ENCODE data around the gene SSUH2. TPM values are rescaled to one million over a fixed set of nuclear protein-coding genes. Genes with fewer than 3 reads are reported as not detected.

The SSUH2 gene
- total RNA-seq, 1 donor from 2014 or later: not detected

DNA sequence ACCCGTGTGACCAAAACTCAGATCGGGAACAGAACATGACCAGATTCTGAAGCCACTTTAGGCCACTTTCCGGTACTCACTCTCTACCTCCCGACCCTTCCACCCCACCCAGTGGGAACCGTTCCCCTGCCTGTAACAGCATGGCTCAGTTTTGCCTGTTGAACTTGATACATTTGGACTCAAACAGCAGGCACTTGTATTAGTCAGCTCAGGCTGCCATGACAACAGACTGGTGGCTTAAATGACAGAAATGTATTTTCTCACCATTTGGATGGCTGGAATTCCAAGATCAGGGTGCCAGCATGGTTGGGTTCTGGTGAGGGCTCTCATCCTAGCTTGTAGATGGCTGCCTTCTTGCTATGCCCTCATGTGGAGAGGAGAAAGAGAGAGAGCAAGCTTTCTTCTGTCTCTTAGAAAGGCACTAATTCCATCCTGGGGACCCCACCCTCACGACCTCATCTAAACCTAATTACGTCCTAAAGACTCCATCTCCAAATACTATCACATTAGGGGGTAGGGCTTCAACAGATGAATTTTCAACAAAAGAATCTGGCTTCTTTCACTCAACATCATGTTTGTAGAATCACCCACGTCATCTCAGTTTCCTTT, 9.3 kb upstream of the SSUH2 start:
- DNase-seq (no peak), ATAC-seq (no peak)
- no peak overlapping the region for H3K4me3 ChIP-seq
- TF ChIP-seq, protein P1, sequence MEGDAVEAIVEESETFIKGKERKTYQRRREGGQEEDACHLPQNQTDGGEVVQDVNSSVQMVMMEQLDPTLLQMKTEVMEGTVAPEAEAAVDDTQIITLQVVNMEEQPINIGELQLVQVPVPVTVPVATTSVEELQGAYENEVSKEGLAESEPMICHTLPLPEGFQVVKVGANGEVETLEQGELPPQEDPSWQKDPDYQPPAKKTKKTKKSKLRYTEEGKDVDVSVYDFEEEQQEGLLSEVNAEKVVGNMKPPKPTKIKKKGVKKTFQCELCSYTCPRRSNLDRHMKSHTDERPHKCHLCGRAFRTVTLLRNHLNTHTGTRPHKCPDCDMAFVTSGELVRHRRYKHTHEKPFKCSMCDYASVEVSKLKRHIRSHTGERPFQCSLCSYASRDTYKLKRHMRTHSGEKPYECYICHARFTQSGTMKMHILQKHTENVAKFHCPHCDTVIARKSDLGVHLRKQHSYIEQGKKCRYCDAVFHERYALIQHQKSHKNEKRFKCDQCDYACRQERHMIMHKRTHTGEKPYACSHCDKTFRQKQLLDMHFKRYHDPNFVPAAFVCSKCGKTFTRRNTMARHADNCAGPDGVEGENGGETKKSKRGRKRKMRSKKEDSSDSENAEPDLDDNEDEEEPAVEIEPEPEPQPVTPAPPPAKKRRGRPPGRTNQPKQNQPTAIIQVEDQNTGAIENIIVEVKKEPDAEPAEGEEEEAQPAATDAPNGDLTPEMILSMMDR (IDR thresholded peaks at IDR 0.05): no peak
- H3K9me3 ChIP-seq: no peaks in the 10 kb centered on the region
- H3K27ac ChIP-seq: no peak overlapping the region
- H3K27me3 ChIP-seq: no peaks in the 10 kb centered on the region
- no peaks in the 10 kb centered on the region for H3K36me3 ChIP-seq
- peaks cover 4% of the 10 kb centered on the region for H3K4me1 ChIP-seq
- intact Hi-C loops (cut with DNase I): no loop called here

DNA sequence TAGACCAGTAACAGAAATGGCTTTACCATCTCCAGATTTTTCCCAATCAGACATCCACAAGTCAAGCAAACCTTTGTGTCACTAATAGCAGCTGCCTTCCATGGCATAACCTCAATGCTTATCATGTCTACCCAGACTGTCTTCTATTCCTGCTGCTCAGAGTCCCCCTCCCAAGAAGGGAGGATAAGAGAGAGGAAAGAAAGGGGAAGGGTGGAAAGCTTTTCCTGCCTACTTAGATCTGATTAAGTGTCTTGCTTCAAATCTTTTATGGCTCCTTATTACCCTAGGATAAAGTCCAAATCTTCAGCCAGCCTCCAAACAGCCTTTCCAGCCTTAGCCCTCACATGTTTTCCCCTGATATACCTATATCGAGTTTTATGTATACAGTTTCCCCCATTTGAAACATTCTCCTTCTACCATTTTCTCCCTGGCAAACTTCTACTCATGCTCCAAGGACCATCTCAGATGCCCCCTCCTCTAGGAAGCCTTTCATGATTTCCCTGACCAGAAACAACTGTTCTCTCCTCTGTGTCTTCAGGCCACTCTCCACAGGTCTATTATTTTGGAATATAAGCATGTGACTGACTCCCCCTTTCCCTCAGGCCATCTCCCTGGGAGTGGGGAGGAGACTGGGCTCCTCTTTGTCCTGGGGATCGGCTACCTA, 7.9 kb upstream of the SSUH2 start:
- H3K27me3 ChIP-seq: no peaks in the 10 kb centered on the region
- no peaks in the 10 kb centered on the region for H3K4me1 ChIP-seq
- H3K4me3 ChIP-seq: no peak overlapping the region
- H3K9me3 ChIP-seq: no peaks in the 10 kb centered on the region
- DNase-seq: no peak
- H3K27ac ChIP-seq: no peak overlapping the region
- intact Hi-C loops (cut with DNase I): no loop called here
- ATAC-seq: no peak
- H3K36me3 ChIP-seq: no peaks in the 10 kb centered on the region
- TF ChIP-seq, protein P1 (IDR thresholded peaks at IDR 0.05): no peak

DNA sequence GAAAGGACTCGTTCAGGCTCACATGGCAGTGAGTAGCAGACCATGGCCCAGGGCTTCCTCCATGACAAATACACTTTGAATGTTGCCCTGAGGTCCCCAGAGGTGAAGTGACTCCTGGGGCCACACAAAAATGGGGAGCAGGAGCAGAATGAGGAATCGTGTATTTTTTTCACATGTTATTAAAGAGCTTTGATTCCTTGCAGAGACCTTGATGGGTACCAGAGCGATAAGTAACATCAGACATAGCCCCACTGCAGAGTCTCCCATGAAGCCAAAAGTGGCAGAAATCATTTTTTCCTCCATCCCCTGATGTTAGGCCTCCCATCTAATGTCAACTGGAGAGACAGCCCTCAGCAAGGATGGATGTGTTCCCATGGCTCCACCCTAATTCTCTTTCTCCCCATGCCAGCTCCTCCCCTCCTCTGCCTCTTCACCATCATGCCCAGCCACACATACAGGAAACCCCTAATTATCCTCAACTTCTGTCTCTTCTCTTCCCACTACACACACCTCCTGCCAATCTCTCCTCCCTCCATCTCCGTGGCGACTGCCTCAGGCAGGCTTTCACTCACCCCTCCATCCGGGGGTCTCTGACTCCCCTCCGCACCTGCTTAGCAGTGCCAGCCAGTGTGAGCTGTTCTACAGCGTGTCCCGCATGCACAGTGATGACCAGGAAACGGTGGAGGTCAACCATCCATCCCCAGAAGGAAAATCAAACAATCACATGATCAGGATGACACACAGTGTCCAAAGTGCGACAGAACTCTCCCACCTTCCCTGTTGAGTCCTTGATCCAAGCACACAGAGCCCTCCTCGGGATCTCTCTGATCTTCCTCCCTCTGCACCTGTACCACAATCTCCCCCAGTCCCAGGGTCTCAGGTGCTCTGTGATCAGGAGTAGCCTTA, 7.1 kb upstream of the SSUH2 start:
- DNase-seq: no peak
- TF ChIP-seq, protein P1 (IDR thresholded peaks at IDR 0.05): no peak
- ATAC-seq: no peak

DNA sequence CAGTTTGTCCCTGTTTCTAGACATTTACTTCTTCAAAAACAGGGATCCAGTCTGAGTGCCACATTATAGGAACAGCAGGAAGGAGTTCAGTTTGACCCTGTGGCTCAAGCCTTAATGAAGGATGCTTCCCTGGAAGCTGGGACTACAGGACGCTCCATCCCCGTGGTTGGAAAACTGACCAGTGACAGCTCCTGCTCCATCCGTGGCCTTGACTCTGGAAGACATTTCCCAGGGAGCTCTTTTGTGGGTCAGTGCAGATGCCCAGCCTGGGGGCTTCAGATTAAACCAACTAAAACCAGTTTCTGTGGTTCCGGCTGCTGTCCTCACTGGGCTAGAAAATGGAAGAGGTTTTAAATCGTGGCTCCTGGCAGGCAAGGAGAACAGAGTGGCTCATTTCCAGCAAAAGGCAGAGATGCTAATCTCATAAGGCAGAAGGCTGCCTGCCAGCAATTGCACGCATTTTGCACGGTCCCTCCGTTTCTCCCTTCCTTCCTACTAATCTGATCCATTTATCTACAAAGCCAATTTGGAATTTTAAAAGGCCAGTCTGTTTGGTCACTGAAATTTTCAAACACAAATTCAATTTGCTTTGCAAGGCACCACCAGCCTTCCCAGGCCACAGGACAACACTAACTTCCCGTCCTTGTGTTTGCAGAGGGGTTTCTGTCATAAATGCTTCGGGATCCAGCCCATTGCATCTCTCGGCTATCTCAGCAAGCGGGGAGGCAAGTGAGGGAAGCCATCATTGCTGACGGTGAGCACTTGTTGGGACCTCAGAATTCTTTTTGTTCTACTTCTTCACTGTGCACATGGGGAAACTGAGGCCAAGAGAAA, 6.2 kb upstream of the SSUH2 start:
- no peaks in the 10 kb centered on the region for H3K36me3 ChIP-seq
- intact Hi-C loops (cut with DNase I): no loop called here
- no peak overlapping the region for H3K27ac ChIP-seq
- TF ChIP-seq, protein P1 (IDR thresholded peaks at IDR 0.05): no peak
- DNase-seq (no peak), ATAC-seq (no peak)
- no peak overlapping the region for H3K4me3 ChIP-seq
- H3K9me3 ChIP-seq: no peaks in the 10 kb centered on the region
- H3K27me3 ChIP-seq: no peaks in the 10 kb centered on the region
- no peaks in the 10 kb centered on the region for H3K4me1 ChIP-seq

More for the DNA sequence above, 7.1 kb upstream of the SSUH2 start:
- H3K9me3 ChIP-seq: no peaks in the 10 kb centered on the region
- no peaks in the 10 kb centered on the region for H3K27me3 ChIP-seq
- no peaks in the 10 kb centered on the region for H3K36me3 ChIP-seq
- intact Hi-C loops (cut with DNase I): no loop called here
- H3K4me1 ChIP-seq: no peaks in the 10 kb centered on the region
- no peak overlapping the region for H3K4me3 ChIP-seq
- no peak overlapping the region for H3K27ac ChIP-seq

DNA sequence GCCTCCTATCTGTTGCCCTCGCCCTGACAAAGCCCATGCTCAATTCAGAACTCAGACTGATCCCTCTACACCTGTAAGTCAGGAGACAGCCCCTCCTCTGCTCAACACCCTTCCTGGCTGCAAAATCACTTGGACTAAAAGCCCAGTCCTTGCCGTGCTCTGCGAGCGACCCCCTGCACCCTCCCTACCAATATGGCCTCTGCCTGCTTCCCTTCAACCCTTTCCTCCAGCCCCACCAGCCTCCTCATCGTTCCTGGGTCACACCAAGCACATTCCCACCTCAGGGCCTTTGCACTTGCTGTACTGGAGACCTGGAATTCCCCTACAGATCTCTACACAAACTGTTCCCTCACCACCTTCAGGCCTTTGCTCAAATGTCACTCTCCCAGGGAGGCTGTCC, 5.2 kb upstream of the SSUH2 start:
- Histone ChIP-seq H3K36me3 (no peaks in the 10 kb centered on the region), H3K4me1 (no peaks in the 10 kb centered on the region), H3K27me3 (no peaks in the 10 kb centered on the region), H3K4me3 (no peak overlapping the region), H3K27ac (no peak overlapping the region), H3K9me3 (no peaks in the 10 kb centered on the region)
- TF ChIP-seq, protein P1 (IDR thresholded peaks at IDR 0.05): no peak
- ATAC-seq: no peak
- DNase-seq: no peak
- intact Hi-C loops (cut with DNase I): no loop called here
